WI38 (cell line): ENCODE data around the gene SLC27A5.
"Not testable (repeated sequence)": the region's sequence is repeated elsewhere in the genome, so short reads cannot be mapped to it uniquely, and the experiment has no call there.

Source experiments
- H3K4me3 ChIP-seq: 2 replicates; pipeline ENCODE4 v1.5.1; 2011; ENCODE audit warnings: low read depth, mild to moderate bottlenecking, control low read depth, low read length
- TF ChIP-seq, protein P1 (sequence below): IDR thresholded peaks from 2 replicates; pipeline ENCODE4 v1.5.1; 2012; ENCODE audit warnings: low read depth, mild to moderate bottlenecking, control low read depth, low read length

SLC27A5 gene

DNA sequence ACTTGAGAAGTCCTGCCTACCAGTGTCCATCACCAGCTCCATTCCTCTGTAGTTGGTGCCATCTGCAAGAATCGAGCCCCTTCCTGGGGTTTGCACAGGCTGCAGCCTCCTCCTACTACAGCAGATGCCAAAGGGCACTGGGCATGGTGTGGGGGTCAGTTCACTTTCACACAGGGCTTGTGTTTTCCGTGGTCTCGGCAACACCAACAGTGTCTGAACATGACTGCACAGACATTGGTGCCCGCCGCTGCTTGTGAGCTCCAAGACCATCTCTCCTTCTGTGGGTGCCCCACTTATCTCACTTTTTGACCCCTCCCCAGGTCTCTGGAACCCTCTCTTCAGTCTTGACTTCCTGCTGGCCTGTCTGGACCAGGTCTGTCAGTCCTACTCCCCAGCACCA, 20.4 kb downstream of the SLC27A5 start:
- no peak overlapping the region for H3K4me3 ChIP-seq
- TF ChIP-seq, protein P1, sequence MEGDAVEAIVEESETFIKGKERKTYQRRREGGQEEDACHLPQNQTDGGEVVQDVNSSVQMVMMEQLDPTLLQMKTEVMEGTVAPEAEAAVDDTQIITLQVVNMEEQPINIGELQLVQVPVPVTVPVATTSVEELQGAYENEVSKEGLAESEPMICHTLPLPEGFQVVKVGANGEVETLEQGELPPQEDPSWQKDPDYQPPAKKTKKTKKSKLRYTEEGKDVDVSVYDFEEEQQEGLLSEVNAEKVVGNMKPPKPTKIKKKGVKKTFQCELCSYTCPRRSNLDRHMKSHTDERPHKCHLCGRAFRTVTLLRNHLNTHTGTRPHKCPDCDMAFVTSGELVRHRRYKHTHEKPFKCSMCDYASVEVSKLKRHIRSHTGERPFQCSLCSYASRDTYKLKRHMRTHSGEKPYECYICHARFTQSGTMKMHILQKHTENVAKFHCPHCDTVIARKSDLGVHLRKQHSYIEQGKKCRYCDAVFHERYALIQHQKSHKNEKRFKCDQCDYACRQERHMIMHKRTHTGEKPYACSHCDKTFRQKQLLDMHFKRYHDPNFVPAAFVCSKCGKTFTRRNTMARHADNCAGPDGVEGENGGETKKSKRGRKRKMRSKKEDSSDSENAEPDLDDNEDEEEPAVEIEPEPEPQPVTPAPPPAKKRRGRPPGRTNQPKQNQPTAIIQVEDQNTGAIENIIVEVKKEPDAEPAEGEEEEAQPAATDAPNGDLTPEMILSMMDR: no peak

DNA sequence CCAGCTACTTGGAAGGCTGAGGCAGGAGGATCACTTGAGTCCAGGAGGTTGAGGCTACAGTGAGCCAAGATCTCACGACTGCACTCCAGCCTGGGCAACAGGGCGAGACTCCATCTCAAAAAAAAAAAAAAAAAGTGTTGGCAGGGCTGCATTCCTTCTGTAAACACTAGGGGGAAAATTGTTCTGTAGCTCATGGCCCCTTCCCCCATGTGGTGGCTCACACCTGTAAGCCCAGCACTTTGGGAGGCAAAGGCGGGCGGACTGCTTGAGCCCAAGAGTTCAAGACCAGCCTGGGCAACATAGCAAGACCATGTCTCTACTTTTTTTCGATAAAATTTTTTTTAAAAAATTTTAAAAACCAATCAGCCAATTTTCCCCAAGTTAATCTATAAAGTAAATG, 27.4 kb downstream of the SLC27A5 start:
- H3K4me3 ChIP-seq: not testable (repeated sequence)

DNA sequence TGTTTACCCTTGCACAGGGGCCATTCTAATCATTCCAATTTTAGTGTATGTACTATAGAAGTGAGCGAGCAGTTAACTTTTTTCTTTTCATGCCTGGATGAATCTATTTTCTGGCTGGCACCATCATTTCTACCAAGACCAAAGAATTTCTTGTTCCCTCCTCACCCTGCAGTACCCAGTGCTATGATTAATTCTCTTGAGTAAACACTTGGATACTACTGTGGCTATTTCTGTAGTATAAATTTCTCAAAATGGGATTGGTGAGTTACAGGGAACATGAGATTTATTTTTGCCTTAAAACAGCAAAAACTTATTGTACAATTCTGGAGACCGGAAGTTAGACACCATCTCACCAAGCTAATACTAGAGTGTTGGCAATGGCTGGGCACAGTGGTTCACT, 28.0 kb downstream of the SLC27A5 start:
- TF ChIP-seq, protein P1: no peak
- no peak overlapping the region for H3K4me3 ChIP-seq

DNA sequence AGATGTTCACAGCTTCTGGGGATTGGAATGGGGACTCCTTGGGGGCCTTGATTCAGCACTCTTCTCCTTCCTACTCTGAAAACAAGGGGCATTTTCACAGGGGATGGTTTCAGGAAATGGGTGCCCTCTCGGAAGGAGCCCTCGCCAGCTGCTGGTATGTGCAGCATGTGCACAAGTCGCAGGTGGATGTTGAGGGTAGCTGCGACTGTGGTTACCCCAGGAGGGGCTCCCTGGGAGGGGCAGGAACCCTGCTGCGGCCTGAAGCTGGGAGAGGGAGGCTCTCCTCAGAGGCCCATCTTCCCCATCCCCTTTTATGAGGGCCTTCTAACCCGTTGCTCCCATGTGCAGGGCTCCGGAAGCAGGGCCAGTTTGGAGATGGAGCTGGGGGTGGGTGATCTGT, 29.4 kb downstream of the SLC27A5 start:
- no peak overlapping the region for H3K4me3 ChIP-seq
- TF ChIP-seq, protein P1: no peak

DNA sequence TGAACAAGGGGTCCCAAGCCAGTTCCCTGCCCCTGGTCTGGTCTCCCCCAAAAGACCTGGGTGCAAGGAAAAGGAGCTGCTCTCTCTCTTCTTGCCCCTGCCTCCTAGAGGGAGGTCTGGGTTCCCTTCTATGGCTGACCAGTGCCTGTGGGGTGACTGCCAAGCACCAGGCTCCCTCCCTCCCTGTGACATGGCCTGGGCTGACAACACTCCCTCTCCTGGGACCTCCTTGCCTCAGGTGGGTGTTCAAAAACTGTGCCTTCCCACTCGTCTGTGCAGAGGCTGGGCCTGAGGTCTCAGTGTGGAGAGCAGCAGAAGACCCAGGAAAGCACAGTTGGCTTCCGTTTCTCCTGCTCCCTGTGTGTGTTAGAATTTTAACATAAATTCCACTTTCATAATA, 31.0 kb downstream of the SLC27A5 start:
- TF ChIP-seq, protein P1: no peak
- H3K4me3 ChIP-seq: no peak overlapping the region

DNA sequence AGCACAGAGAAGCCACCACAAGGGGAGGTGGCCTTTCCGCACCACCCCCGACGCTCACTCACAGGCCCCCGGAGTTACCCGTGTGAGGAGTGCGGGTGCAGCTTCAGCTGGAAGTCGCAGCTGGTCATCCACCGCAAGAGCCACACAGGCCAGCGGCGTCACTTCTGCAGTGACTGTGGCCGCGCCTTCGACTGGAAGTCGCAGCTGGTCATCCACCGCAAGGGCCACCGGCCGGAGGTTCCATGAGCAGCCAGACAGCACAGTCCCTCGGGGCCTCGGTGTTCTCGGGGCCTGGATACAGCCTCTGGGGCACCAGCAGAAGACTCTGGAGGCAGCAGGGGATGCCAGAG, 31.3 kb downstream of the SLC27A5 start:
- H3K4me3 ChIP-seq: no peak overlapping the region
- TF ChIP-seq, protein P1: no peak

DNA sequence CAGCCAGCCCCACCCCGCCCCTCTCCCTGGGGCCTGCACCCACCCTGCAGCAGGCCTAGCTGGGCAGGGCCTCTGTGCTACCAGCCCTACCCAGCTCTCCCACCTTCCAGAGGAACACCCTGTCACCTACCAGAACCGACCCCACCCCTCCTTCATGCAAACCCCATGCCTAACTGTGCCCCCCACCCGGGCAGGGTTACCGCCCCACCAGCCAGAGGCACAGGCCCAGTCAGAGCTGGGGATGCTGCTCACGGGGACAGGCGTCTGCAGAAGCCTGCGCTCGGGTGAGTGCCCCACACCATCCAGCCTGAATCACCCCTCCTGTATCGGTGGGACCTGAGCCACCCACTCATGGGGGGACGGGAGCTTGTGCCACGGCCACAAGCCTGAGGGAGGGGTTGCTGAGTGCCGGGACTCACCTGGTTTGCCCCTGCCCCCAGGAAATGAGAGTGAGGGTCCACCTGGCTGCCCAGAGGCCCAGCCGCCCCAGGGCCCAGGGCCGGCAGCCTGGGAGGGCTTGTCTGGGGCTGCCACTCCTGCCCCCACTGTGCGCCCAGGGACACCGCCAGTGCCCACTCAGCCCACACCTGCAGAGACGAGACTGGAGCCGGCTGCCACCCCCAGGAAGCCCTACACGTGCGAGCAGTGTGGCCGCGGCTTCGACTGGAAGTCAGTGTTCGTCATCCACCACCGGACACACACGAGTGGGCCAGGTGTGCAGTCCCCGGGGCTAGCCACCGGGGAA, 31.9 kb downstream of the SLC27A5 start:
- no peak overlapping the region for H3K4me3 ChIP-seq
- TF ChIP-seq, protein P1: no peak

DNA sequence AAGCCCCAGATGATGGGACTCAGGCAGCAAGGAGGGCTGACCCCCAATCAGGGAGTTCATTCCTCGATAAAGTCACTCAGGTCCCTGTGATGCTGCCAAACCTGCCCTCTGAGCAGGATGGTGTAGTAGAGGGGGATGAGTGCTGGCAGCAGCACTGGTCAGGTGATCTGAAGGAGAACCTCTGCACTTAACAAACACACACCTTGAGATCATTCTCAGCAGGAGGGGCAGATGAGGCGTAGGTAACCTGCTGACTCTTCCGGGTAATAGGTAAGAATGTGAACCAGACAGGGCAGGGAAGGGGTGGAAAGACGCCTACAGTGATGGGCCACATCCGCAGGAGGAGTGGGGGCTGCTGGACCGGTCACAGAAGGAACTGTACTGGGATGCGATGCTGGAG, 32.5 kb downstream of the SLC27A5 start:
- TF ChIP-seq, protein P1: no peak
- H3K4me3 ChIP-seq: no peak overlapping the region
